NCI-H2171 (cell line): Measurements from ENCODE around the gene CD36.

Experiments used
- DNase-seq: peaks from one replicate; lab custom pipeline; 2025; lab: John Stamatoyannopoulos, UW

CD36 gene

GRCh38 chr7:80624763-80625162 lies 13.7 kb upstream of the CD36 start:
- DNase-seq: no peak

GRCh38 chr7:80629023-80629422 lies 9.4 kb upstream of the CD36 start:
- DNase-seq: no peak

GRCh38 chr7:80630608-80631405 lies 7.6 kb upstream of the CD36 start:
- peak; percentile 41 for DNase-seq

GRCh38 chr7:80631421-80631820 lies 7.0 kb upstream of the CD36 start:
- no peak for DNase-seq

GRCh38 chr7:80632139-80632538 lies 6.3 kb upstream of the CD36 start:
- no peak for DNase-seq

- DNase-seq: no peak
These were observed 5.6 kb upstream of the CD36 start for GRCh38 chr7:80632819-80633218.

- DNase-seq: peak; percentile 24
These were observed 3.9 kb upstream of the CD36 start for GRCh38 chr7:80634505-80634904.

GRCh38 chr7:80635533-80635932 lies 2.9 kb upstream of the CD36 start:
- DNase-seq: no peak

GRCh38 chr7:80635998-80636397 lies 2.4 kb upstream of the CD36 start:
- DNase-seq: no peak

GRCh38 chr7:80636709-80637108 lies 1.7 kb upstream of the CD36 start:
- no peak for DNase-seq

GRCh38 chr7:80637454-80637853 lies 988 bp upstream of the CD36 start:
- no peak for DNase-seq

- DNase-seq: no peak
These were observed 569 bp downstream of the CD36 start for GRCh38 chr7:80639011-80639410.

- DNase-seq: no peak
These were observed 2.4 kb downstream of the CD36 start for GRCh38 chr7:80640846-80641245.

- peak; percentile 53 for DNase-seq
These were observed 3.1 kb downstream of the CD36 start for GRCh38 chr7:80641548-80641947.

- no peak for DNase-seq
These were observed 4.4 kb downstream of the CD36 start for GRCh38 chr7:80642871-80643270.

GRCh38 chr7:80643336-80643915 lies 5.0 kb downstream of the CD36 start:
- no peak for DNase-seq

- DNase-seq: no peak
These were observed 5.6 kb downstream of the CD36 start for GRCh38 chr7:80644054-80644453.

- no peak for DNase-seq
These were observed 7.8 kb downstream of the CD36 start for GRCh38 chr7:80646083-80646865.

GRCh38 chr7:80647436-80647835 lies 9.0 kb downstream of the CD36 start:
- no peak for DNase-seq

GRCh38 chr7:80648031-80648600 lies 9.7 kb downstream of the CD36 start:
- no peak for DNase-seq

- no peak for DNase-seq
These were observed 10.6 kb downstream of the CD36 start for GRCh38 chr7:80649011-80649410.

- DNase-seq: no peak
These were observed 11.6 kb downstream of the CD36 start for GRCh38 chr7:80650030-80650429.

- no peak for DNase-seq
These were observed 13.0 kb downstream of the CD36 start for GRCh38 chr7:80651471-80651870.
